Adrenal gland (tissue), 12 donors: ENCODE measurements around the gene TRIP10. TPM values are rescaled to one million over a fixed set of nuclear protein-coding genes. Genes with fewer than 3 reads are reported as not detected.
"Not testable (repeated sequence)": the region's sequence is repeated elsewhere in the genome, so short reads cannot be mapped to it uniquely, and the experiment has no call there.

Source experiments
- DNase-seq, 7 donors: peaks; one replicate each; pipeline ENCODE4 v3.0.0-alpha.2; 2019 to 2020
- H3K27ac ChIP-seq, 5 donors: fragments of 200-600 bp; sonication (generic) in 4 of 5; 1 replicate in 3 of 5; 2 replicates in 2 of 5; pipeline versions ENCODE4 v1.5.1 to v1.8.0; 2016 to 2020; ENCODE audit warnings: mild to moderate bottlenecking in 1 of 5
- H3K27me3 ChIP-seq: fragments of 200-600 bp; 2 replicates; pipeline ENCODE4 v1.8.0; 2021
- H3K36me3 ChIP-seq, 2 donors: fragments of 200-600 bp; replicated peaks in 1 of 2; 1 replicate in 1 of 2; 2 replicates in 1 of 2; pipeline versions ENCODE4 v1.5.1 to v1.8.0; 2018 to 2022
- H3K4me1 ChIP-seq, 2 donors: fragments of 200-600 bp; replicated peaks in 1 of 2; 1 replicate in 1 of 2; 2 replicates in 1 of 2; pipeline versions ENCODE4 v1.5.1 to v1.8.0; 2018 to 2021
- H3K4me3 ChIP-seq, 4 donors: fragments of 200-600 bp; sonication (generic) in 3 of 4; one replicate each; pipeline ENCODE4 v1.5.1; 2016 to 2018
- H3K9me3 ChIP-seq, 3 donors: fragments of 200-600 bp; sonication (generic) in 1 of 3; replicated peaks in 1 of 3; 1 replicate in 2 of 3; 2 replicates in 1 of 3; pipeline versions ENCODE4 v1.5.1 to v1.8.0; 2016 to 2021
- POLR2A ChIP-seq, 2 donors: fragments of 450-650 bp; IDR thresholded peaks; one replicate each; pipeline ENCODE4 v1.6.1; 2017; ENCODE audit warnings: antibody characterized with exemption in 2 of 2, mild to moderate bottlenecking in 2 of 2, moderate library complexity in 1 of 2
- WGBS, 4 donors: extraction: QIAGEN DNeasy Blood & Tissue Kit in 2 of 4; methylation state at CpG; one replicate each; pipeline versions ENCODE4 v1.1.5 to v1.1.7; 2013 to 2017; 5-methylcytosine and 5-hydroxymethylcytosine counted together
- intact Hi-C, 2 donors: fragments of 100-400 bp; cut with DNase I; formaldehyde crosslinking; loops; one replicate each; pipeline versions ENCODE4 v1.14.1 to v1.15.0; 2022 to 2023
- microRNA-seq, 3 donors: library from miRNA; unstranded; fragments of <30 nt; microRNA quantifications; one replicate each; pipeline ENCODE4, GENCODE V29; 2017 to 2020
- polyA plus RNA-seq, 3 donors: library from polyadenylated mRNA; stranded (reverse); fragments of 200-250 nt in 2 of 3; fragments of 350-450 nt in 1 of 3; fragmentation: Illumina TruSeq in 1 of 3; extraction: RNeasy Lipid Tissue Mini Kit (QIAGEN cat#74804) in 1 of 3; gene quantifications; one replicate each; pipeline ENCODE4 v1.2.3, GENCODE V29; 2013 to 2014
- total RNA-seq, 9 donors: library from RNA; depleted of rRNA in 4 of 9; stranded (reverse); fragments of >200 nt in 4 of 9; fragments of 120-200 nt in 1 of 9; fragmentation: NEBNext Ultra II Directional in 1 of 9; extraction: Animal tissue kit (Norgen Biotek cat#: 25700) in 1 of 9; gene quantifications; one replicate each; pipeline versions ENCODE4 v1.1.0 to v1.2.4, GENCODE V29; 2013 to 2023
- TF ChIP-seq, protein P1 (sequence below), 6 experiments: fragments of 450-650 bp in 4 of 6; fragments of 200-600 bp in 2 of 6; sonication (generic) in 1 of 6; IDR thresholded peaks; 1 replicate in 5 of 6; 2 replicates in 1 of 6; pipeline versions ENCODE4 v1.5.1 to v1.8.0; 2016 to 2021; ENCODE audit warnings: antibody characterized with exemption in 6 of 6, mild to moderate bottlenecking in 2 of 6, moderate library complexity in 1 of 6
- donor health status: healthy with polysubstance abuse.
- donor health status: Bipolar disorder and iron deficiency.
- donor health status: DM: yes; HTN: yes; CAD: no.
- donor health status: DM: no; HTN: no; CAD: no.
- donor health status: DM: no; HTN: no; CAD: no.
- donor health status: DM: yes; HTN: yes; CAD: no.

The TRIP10 gene
- total and polyA plus RNA-seq, 12 donors, result 22.5 to 425 (median 74.8) TPM

DNA sequence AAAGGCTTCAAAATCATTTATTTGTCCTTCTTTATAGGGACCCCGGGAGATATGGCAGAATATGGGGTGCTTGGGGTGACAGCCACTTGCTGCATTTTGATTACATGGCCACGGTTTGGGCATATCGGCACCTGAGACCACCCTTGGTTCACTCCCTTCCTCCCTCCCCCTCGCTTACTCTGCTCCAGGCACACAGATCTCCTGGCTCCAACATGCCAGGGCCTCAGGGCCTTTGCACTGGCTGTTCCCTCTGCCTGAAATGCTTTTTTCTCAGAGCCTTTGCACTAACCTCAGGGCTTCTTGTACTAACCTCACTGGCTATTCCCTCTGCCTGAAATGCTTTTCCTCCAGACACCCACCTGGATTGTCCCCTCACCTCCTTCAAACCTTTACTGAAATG is 56.8 kb downstream of the TRIP10 start:
- intact Hi-C loops, result no loop called here
- H3K4me1 ChIP-seq, result peaks cover 0 to 1% of the 10 kb centered on the region in 2 donors
- H3K27me3 ChIP-seq, result no peaks in the 10 kb centered on the region
- TF ChIP-seq, protein P1, sequence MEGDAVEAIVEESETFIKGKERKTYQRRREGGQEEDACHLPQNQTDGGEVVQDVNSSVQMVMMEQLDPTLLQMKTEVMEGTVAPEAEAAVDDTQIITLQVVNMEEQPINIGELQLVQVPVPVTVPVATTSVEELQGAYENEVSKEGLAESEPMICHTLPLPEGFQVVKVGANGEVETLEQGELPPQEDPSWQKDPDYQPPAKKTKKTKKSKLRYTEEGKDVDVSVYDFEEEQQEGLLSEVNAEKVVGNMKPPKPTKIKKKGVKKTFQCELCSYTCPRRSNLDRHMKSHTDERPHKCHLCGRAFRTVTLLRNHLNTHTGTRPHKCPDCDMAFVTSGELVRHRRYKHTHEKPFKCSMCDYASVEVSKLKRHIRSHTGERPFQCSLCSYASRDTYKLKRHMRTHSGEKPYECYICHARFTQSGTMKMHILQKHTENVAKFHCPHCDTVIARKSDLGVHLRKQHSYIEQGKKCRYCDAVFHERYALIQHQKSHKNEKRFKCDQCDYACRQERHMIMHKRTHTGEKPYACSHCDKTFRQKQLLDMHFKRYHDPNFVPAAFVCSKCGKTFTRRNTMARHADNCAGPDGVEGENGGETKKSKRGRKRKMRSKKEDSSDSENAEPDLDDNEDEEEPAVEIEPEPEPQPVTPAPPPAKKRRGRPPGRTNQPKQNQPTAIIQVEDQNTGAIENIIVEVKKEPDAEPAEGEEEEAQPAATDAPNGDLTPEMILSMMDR (IDR thresholded peaks at IDR 0.05), result no peak
- TF ChIP-seq POLR2A (IDR thresholded peaks at IDR 0.05), result no peak
- H3K36me3 ChIP-seq, result no peaks in the 10 kb centered on the region
- no peak for DNase-seq
- WGBS, 4 donors, result 80 to 93% (median 91%) methylated on average over 2 to 4 of the region's 4 CpGs
- H3K27ac ChIP-seq, result no peak overlapping the region
- H3K4me3 ChIP-seq, result no peak overlapping the region
- H3K9me3 ChIP-seq, result no peaks in the 10 kb centered on the region

DNA sequence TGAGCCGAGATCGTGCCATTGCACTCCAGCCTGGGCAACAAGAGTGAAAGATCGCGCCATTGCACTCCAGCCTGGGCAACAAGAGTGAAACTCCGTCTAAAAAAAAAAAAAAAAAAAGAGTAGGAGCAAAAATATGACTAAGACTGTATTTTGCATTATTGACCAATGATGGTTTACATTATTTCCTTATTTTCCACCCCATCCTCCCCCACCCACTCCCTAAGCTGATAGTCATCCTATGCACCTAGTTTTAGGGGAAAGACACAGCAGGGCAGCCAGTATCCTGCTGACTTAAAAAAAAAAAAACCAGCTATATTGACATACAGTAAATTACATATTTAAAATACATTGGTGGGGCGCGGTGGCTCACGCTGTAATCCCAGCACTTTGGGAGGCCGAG is 58.2 kb downstream of the TRIP10 start:
- H3K27me3 ChIP-seq, result no peaks in the 10 kb centered on the region
- H3K36me3 ChIP-seq, result no peaks in the 10 kb centered on the region

DNA sequence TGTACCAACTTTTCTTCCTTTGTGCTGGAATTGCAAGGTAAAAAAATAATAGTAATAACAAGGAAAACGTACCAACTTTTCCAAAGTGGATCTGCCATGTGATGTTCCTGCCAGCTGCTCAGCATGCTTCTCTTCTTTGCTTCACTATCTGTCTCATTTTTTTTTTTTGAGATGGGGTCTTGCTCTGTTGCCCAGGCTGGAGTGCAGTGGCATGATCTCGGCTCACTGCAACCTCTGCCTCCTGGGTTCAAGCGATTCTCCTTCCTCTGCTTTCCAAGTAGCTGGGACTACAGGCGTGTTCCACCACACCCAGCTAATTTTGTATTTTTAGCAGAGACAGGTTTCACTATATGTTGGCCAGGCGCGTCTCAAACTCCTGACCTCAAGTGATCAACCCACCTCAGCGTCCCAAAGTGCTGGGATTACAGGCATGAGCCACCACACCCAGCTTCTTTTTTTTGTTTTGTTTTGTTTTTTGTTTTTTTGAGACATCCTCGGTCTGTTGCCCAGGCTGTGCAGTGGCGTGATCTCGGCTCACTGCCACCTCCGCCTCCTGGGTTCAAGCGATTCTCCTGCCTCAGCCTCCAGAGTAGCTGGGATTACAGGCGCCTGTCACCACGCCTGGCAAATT is 60.8 kb downstream of the TRIP10 start:
- H3K36me3 ChIP-seq, H3K27me3 ChIP-seq, H3K9me3 ChIP-seq, DNase-seq, intact Hi-C loops, H3K27ac ChIP-seq, H3K4me1 ChIP-seq, H3K4me3 ChIP-seq: not testable (repeated sequence)
- WGBS, 4 donors, result 65 to 72% (median 69%) methylated on average over 14 of the region's 14 CpGs

More for the DNA sequence above, 58.2 kb downstream of the TRIP10 start:
- Histone ChIP-seq H3K9me3 (no peaks in the 10 kb centered on the region), H3K4me3 (no peak overlapping the region), H3K4me1 (peaks cover 0 to 5% of the 10 kb centered on the region in 2 donors), H3K27ac (no peak overlapping the region)
- 76 to 83% (median 77%) methylated on average over 9 of the region's 9 CpGs for WGBS, 4 donors
- TF ChIP-seq, protein P1 (IDR thresholded peaks at IDR 0.05), result no peak
- TF ChIP-seq POLR2A (IDR thresholded peaks at IDR 0.05), result no peak
- no peak for DNase-seq
- intact Hi-C loops, result no loop called here

DNA sequence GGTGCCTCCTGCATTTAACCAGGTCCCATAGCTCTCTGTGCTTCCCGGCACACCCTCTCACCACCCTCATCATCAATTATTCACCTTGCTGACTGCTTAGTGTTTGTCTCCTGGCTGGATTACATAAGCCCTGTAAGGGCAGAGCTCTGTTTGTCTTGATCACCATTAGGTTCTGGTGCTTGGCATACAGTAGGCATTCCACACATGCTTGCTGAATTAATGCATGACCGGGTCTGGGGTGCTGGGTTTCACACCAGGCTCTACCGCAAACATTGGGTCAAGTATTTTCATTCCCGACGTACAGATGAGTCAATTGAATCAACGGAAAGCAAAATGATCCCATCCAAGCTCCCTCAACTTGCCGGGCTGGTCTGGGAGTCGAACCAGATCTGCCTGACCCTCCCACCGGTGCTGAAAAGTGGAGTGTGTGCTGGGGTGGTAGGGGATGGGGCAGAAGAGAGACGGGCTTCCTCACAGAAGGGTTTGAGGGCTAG is 61.6 kb downstream of the TRIP10 start:
- Histone ChIP-seq H3K9me3 (no peaks in the 10 kb centered on the region), H3K27me3 (no peaks in the 10 kb centered on the region), H3K4me1 (peaks cover 0 to 5% of the 10 kb centered on the region in 2 donors), H3K36me3 (no peaks in the 10 kb centered on the region), H3K4me3 (peak overlapping the region in 1 of 4 donors; percentile 11), H3K27ac (peak overlapping the region in 2 of 5 donors; percentile 12 to 63)
- 34 to 62% (median 39%) methylated on average over 10 of the region's 10 CpGs for WGBS, 4 donors
- intact Hi-C loops, result no loop called here
- no peak for DNase-seq
- TF ChIP-seq POLR2A (IDR thresholded peaks at IDR 0.05), result no peak
- TF ChIP-seq, protein P1 (IDR thresholded peaks at IDR 0.05), result no peak

Small RNAs within 50 kb of the gene (microRNA-seq; reads per million reads assigned to microRNA genes)
- gene MIR6791, result 0.85 to 1.1 (median 0.89) reads per million in 3 donors

Other genes with a start within 250 kb of the TRIP10 start
- gene TUBB4A, start 237.4 kb upstream of the TRIP10 start, total RNA-seq, result 100 to 1,000 TPM in 6 of 9 donors, 10 to 100 TPM in 3; 60.1 to 752 (median 166) TPM
- 100 to 1,000 TPM in 1 of 3 donors, 10 to 100 TPM in 2; 50.4 to 560 (median 63.1) TPM for gene TUBB4A, start 237.4 kb upstream of the TRIP10 start, polyA plus RNA-seq
- 1 to 10 TPM in 4 of 9 donors, under 1 TPM in 4, not detected in 1; 0.50 to 1.6 (median 0.89) TPM for gene TNFSF9, start 208.7 kb upstream of the TRIP10 start, total RNA-seq
- gene TNFSF9, start 208.7 kb upstream of the TRIP10 start, polyA plus RNA-seq, result under 1 TPM; 0.16 to 0.40 (median 0.32) TPM
- under 1 TPM in 1 of 9 donors, not detected in 8; 0.27 TPM for gene CD70, start 148.5 kb upstream of the TRIP10 start, total RNA-seq
- under 1 TPM in 1 of 3 donors, not detected in 2; 0.34 TPM for gene CD70, start 148.5 kb upstream of the TRIP10 start, polyA plus RNA-seq
- gene TNFSF14, start 69.5 kb upstream of the TRIP10 start, total RNA-seq, result 1 to 10 TPM in 2 of 9 donors, under 1 TPM in 6, not detected in 1; under 0.01 to 2.5 (median 0.56) TPM
- gene TNFSF14, start 69.5 kb upstream of the TRIP10 start, polyA plus RNA-seq, result 1 to 10 TPM in 2 of 3 donors, under 1 TPM in 1; 0.60 to 3.5 (median 3.0) TPM
- gene C3, start 19.0 kb upstream of the TRIP10 start, total RNA-seq, result 1,000 to 10,000 TPM in 8 of 9 donors, 1 to 10 TPM in 1; 2.4 to 5,179 (median 2,017) TPM
- 1,000 to 10,000 TPM; 1,199 to 4,143 (median 3,889) TPM for gene C3, start 19.0 kb upstream of the TRIP10 start, polyA plus RNA-seq
- gene GPR108, start 2.1 kb upstream of the TRIP10 start, total RNA-seq, result 100 to 1,000 TPM in 7 of 9 donors, 10 to 100 TPM in 2; 61.8 to 168 (median 122) TPM
- gene GPR108, start 2.1 kb upstream of the TRIP10 start, polyA plus RNA-seq, result 100 to 1,000 TPM in 2 of 3 donors, 10 to 100 TPM in 1; 70.8 to 193 (median 189) TPM
- gene SH2D3A, start 27.8 kb downstream of the TRIP10 start, total RNA-seq, result 1 to 10 TPM in 1 of 9 donors, under 1 TPM in 6, not detected in 2; 0.11 to 1.7 (median 0.41) TPM
- gene SH2D3A, start 27.8 kb downstream of the TRIP10 start, polyA plus RNA-seq, result under 1 TPM; 0.22 to 0.64 (median 0.40) TPM
- gene VAV1, start 33.0 kb downstream of the TRIP10 start, total RNA-seq, result 10 to 100 TPM in 4 of 9 donors, 1 to 10 TPM in 5; 1.1 to 21.1 (median 9.6) TPM
- 10 to 100 TPM in 1 of 3 donors, 1 to 10 TPM in 2; 2.4 to 13.7 (median 4.7) TPM for gene VAV1, start 33.0 kb downstream of the TRIP10 start, polyA plus RNA-seq
- 1 to 10 TPM in 2 of 9 donors, under 1 TPM in 6, not detected in 1; 0.11 to 1.2 (median 0.49) TPM for gene ADGRE1, start 147.9 kb downstream of the TRIP10 start, total RNA-seq
- gene ADGRE1, start 147.9 kb downstream of the TRIP10 start, polyA plus RNA-seq, result under 1 TPM; 0.07 to 0.26 (median 0.16) TPM